Jurkat, Clone E6-1 (cell line): ENCODE data around the gene CASK. TPM values are rescaled to one million over a fixed set of nuclear protein-coding genes. Genes with fewer than 3 reads are reported as not detected.

Experiments
- DNase-seq: peaks from one replicate; pipeline ENCODE4 v3.0.0-alpha.2; 2011; ENCODE audit warnings: low read depth, low spot score
- H3K4me3 ChIP-seq: 2 replicates; pipeline ENCODE4 v1.5.1; 2011; ENCODE audit warnings: mild to moderate bottlenecking, low read length, control low read depth, moderate library complexity
- polyA plus RNA-seq: library from polyadenylated mRNA; unstranded; fragments of >200 nt; gene quantifications from one replicate; pipeline ENCODE4 v1.2.1, GENCODE V29; 2012; ENCODE audit warnings: missing spikeins; ENCODE audit not compliant: insufficient read length, insufficient read depth

The CASK gene, protein sequence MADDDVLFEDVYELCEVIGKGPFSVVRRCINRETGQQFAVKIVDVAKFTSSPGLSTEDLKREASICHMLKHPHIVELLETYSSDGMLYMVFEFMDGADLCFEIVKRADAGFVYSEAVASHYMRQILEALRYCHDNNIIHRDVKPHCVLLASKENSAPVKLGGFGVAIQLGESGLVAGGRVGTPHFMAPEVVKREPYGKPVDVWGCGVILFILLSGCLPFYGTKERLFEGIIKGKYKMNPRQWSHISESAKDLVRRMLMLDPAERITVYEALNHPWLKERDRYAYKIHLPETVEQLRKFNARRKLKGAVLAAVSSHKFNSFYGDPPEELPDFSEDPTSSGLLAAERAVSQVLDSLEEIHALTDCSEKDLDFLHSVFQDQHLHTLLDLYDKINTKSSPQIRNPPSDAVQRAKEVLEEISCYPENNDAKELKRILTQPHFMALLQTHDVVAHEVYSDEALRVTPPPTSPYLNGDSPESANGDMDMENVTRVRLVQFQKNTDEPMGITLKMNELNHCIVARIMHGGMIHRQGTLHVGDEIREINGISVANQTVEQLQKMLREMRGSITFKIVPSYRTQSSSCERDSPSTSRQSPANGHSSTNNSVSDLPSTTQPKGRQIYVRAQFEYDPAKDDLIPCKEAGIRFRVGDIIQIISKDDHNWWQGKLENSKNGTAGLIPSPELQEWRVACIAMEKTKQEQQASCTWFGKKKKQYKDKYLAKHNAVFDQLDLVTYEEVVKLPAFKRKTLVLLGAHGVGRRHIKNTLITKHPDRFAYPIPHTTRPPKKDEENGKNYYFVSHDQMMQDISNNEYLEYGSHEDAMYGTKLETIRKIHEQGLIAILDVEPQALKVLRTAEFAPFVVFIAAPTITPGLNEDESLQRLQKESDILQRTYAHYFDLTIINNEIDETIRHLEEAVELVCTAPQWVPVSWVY
- polyA plus RNA-seq = 13.4 TPM

DNA sequence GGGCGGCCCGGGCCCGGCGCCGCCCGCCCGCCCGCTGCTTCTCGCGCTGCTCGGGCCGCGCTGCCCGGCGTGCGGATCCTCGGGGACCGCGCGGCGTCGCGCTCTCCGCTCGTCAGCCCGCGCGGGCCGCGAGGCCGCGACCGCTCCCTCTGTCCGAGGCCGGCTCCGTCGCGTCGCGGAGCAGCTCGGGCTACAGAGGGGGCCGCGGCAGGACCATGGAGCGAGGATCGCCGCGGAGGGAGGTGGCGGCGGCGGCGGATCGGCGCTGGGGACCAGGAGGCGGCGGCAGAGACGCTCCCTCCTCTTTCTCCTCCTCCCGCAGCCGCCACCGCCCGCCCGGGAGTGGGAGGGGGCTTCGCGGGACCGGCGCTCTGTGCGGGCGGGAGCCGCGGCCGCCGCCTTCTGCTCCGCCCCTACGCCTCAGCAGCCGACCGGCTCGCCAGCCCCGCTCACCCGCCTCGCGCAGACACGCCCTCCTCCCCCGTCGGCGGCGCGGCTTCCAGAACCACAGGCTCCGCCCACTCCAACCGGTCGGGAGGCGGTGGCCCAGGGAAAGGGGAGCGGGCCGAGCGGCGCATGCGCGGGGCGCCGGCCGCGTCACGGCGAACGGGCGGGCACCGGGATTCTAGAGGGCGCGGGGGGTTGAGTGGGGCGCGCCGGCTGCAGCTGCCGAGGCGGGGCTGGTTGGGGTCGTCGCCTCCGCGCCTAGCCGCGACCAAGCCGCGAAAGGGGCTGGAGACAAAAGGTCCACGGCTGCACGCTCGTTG lies at the start of gene CASK:
Gene CASK (minus strand): TSS at position 344 of the 767 bp plus-strand sequence. CDS start 566 bp downstream, outside the sequence.
- peak; percentile 79 for DNase-seq

DNA sequence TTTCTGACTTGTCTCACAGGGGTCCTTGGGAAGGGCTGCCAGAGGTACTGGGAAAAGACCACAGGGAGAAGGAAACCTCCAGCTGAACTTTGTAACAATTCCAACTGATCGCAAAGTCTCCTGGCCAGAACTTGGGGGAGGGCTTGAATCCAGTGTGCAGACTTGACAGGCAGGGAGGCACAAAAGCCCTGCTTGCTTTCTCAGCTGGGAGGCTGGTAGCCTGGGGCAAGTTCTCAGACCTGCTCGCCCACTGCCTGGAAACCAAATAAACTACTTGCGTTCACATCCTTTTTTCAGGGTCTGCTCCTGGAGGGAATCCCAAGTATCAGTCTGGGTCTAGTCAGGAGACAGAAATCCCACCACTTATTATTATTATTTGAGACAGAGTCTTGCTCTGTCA lies 48.0 kb upstream of the CASK start:
- no peak for DNase-seq
- no peak overlapping the region for H3K4me3 ChIP-seq

More for the DNA sequence above, at the start of gene CASK:
- peak within 1 kb of the TSS; percentile 70 for H3K4me3 ChIP-seq

DNA sequence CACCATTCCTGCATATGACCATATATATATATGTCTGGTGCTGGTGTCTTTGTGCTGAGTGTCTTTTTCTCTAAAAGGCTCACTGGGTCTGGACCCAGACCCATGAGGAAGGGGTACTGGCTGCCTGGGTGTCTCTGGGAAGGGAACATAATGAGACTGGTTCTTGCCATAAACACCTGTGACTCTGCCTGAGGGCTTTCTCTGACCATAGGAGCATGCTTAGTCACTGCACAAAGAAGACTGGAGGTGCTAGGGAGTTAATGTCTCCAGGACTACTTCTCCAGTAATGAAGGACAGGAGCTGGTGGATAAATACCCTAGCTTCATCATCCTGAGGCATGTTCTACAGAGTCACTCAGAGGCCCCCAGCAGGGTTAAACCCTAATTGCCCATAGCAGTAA lies 47.1 kb upstream of the CASK start:
- no peak for DNase-seq
- H3K4me3 ChIP-seq = no peak overlapping the region

DNA sequence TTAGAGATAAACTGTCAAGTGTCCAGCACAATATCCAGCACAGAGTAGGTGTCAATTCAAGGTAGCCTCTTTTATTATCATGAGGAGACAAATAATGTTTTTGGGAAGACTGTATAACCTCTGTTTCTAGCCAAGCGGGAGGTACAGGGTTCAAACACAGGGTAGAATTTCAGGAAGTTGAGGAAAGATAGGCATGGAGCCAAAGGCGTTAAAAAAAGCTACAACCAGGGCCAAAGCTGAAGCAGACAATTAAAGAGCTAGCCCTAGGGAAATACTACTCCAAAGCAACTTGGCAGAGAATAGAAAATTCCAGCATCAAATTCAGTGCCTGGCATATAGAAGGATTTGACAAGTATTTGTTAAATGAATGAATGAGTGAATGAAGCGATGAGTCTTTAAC lies 40.0 kb upstream of the CASK start:
- no peak overlapping the region for H3K4me3 ChIP-seq
- no peak for DNase-seq

DNA sequence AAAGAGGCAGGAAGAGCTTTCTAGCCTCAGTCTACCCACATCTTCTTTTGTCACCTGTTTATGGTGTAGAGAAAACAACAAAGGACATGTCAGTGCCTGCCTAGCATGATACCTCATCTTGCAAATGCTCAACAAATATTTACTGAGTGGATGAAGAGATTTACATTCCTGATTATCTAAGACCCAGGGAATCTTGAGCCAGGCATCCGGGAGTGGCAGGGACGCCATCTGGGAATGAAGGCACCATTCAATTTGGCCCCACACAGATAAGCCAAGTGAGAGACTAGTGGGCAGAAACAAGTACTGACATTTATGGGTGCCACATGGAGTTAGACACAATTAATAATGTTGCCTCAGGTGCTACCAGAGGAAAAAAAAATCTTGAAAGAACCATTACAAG lies 36.8 kb upstream of the CASK start:
- DNase-seq = no peak
- no peak overlapping the region for H3K4me3 ChIP-seq

DNA sequence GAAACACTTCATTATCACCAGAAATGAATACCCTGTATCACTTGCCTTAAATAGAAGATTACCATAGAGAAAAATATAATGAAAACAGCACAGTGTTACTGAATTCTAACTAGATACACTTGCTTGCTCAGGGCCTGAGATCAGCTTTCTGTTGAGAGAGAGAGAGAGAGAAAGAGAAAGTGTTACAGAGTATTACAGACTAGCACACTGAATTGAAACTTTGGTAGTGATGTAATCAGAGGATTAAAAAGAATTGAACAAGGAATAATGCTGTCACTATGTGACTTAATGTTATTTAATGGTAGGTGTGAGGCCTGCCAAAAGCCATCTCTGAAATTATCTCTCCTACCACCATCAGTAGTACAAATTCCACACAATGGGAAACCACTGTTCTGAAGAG lies 35.5 kb upstream of the CASK start:
- H3K4me3 ChIP-seq = no peak overlapping the region
- DNase-seq = no peak

DNA sequence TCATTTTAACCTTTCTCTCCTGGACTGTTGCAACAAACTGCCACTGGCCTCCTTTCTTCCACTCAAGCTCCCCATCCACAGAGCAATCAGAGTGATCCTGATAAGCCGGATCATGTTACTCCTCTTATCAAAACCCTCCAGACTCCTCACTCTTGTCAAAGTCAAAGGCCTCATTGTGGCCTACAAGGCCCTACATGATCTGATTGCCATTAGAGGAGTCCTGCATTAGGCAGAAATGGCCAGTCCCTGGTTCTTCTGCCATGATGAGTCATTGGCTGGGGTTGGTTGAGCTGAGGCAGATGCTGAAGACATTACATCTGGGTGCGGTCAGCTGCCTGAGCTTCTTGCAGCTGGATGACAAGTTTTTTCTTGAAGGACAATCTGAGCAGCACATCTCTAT lies 32.7 kb upstream of the CASK start:
- DNase-seq = no peak
- no peak overlapping the region for H3K4me3 ChIP-seq

DNA sequence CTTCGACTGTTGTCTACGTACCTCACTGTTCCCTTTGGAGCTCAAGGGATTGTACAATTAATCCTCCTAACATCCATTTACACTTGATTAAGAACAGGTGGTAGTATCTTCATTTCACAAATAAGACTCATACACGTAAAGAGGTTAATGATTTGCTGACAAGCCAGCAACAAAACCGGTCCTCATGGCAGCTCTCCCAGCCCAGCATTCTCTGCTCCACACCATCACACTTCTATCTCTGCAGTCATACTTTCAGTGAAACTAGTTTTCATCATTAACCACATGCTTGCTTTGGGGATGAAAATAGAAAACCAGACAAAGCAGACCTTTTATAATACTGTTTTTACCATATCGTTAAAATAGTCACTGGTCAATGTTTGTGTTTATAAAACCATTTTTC lies 28.7 kb upstream of the CASK start:
- no peak for DNase-seq

DNA sequence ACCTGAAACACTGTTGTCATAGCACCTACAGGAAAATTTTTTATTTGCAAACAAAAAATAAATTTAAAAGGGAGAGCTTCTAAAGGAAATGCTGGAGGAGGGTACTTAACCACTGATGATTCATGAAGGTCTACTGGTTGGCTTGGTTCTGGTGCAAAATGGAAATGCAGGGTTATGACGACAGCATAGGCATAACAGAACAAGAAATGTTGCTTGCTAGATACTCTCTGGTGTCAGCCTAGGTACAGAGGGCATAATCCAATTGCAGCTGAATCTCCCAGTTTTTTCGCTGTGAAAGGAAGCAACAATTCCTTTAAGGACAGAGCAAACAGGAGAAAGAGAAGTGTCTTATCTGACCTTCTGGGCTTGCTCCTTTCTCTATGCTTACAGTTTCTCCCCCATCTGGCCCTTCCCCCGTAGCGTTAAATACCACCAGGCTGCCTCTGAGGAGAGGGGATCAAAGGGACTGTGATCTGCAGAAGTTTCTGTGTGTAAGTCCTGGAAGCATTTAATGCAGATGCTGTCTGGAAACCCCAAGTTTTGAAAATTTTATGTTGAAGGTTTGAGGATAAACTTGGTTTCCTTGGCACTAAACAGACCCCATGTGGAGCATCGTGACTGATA lies 23.7 kb upstream of the CASK start:
- no peak overlapping the region for H3K4me3 ChIP-seq
- no peak for DNase-seq

More for the DNA sequence above, 28.7 kb upstream of the CASK start:
- H3K4me3 ChIP-seq = no peak overlapping the region

DNA sequence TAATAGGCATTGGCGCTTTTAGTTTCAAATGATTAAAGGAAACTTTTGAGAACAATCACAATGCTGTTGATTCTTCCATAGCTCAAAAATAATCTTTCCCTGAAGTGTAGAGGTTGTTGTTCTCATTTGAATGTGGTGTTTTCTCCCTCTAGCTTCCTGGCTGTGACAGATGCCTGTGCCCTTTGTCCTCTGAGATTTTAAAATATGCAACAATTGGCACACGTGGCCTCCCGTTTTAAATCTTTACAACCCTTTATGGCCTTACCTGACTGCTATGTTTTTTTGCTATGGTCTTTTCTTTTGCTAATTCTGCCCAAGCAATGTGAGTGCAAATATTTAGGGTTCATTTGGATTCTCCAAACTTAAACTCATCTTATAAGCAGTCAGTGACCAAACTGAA lies 22.9 kb upstream of the CASK start:
- H3K4me3 ChIP-seq = no peak overlapping the region
- no peak for DNase-seq

DNA sequence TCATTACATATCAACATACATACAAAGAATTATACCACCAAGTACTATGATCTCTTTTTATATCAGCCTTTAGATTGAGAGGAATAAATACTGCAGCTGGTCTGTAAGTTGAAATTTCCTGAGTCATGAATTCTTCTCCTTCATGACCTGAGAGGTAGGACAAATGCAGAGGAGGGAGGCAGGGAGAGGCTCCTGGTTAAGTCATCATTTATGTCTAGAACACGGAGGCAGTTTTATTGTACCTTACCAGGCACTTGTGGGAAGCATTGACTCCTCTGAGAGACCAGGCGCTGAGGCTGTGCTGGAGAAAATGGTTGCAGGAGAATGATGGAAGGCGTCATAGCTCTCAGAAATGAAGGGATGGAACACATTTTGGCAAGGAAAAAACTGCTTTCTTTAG lies 12.5 kb upstream of the CASK start:
- no peak for DNase-seq
- H3K4me3 ChIP-seq = no peak overlapping the region

DNA sequence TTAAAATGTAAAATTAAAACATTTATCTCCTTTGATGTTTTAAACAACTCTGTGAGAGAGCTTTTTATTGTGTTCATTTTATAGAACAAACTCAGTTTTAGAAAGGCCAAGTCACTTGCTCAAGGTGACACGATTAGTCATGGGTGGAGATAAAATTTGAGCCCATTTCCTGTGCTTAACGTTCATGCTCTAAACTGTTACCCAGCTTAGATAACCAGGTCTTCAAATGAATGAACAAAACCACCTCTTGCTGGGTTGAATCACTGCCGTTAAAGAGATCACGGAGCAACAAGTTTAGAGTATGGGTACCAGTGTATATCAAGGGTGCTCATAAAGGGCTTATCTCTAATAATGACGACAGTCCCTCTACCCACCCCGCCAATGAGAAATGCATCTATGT lies 10.2 kb upstream of the CASK start:
- H3K4me3 ChIP-seq = no peak overlapping the region
- DNase-seq = no peak

DNA sequence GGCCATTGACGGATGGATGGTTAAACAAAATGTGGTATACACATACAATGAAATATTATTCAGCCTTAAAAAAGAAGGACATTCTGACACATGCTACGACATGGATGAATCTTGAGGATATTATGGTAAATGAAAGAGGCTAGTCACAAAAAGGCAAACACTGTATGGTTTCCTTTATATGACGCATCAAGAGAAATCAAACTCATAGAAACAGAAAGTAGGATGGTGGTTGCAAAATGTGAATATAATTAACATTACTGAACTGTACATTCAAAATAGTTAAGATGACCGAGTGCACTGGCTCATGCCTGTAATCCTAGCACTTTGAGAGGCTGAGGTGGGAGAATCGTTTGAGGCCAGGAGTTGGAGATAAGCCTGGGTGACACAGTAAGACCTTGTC lies 9.5 kb upstream of the CASK start:
- no peak for DNase-seq
- no peak overlapping the region for H3K4me3 ChIP-seq

DNA sequence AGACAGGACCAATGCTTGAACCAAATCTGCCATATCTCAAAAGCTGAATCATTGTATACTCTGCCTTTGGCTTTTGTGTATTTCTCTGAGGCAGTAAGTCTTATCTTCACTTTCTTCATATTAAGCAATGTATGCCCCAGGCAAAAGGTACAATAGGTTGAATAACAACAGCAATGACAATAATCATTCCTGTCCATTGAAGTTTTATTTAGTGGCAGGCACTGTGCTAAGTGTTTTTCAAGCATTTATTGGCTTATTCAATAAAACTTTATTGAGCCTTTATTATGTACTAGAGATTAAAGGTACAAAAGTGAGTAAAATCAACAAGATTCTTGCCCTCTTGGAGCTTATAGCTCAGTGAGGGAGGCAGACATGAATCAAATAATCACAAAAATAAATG lies 8.2 kb upstream of the CASK start:
- DNase-seq = no peak
- no peak overlapping the region for H3K4me3 ChIP-seq

DNA sequence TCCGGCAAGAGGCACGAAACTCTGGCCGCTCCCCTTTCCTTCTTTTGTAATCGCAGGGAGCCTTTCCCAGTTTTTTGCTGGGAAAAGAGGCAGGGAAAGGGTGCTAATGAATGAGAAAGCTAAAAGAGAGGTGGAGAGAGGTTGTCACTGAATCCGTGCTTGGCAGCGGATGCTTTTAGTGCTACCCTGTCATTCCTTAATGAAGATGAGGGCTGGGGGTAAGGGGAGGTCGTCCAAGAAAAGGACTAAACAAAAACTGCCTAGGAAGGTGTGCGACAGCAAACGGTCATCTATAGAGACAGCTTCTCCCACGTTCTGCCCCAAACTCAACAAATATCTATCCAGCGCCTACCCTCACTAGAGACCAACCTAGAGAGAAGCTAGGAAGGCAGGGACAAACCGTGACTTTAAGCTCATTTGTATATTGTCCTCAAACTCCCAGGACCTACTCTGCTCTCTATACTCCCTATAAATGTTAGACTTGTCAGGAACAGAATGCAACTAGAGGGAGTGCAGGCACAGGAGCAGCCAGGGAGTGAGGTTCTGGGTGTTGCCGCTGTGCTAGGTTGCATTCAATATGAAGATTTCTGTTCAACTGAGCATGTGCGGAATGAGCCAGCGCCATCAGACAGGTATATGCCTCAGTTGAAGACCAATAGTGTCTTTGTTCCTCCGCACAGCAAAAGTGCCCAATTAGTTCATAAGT lies 777 bp upstream of the CASK start:
- DNase-seq = peak; percentile 61
- H3K4me3 ChIP-seq = peak overlapping the region; percentile 70

DNA sequence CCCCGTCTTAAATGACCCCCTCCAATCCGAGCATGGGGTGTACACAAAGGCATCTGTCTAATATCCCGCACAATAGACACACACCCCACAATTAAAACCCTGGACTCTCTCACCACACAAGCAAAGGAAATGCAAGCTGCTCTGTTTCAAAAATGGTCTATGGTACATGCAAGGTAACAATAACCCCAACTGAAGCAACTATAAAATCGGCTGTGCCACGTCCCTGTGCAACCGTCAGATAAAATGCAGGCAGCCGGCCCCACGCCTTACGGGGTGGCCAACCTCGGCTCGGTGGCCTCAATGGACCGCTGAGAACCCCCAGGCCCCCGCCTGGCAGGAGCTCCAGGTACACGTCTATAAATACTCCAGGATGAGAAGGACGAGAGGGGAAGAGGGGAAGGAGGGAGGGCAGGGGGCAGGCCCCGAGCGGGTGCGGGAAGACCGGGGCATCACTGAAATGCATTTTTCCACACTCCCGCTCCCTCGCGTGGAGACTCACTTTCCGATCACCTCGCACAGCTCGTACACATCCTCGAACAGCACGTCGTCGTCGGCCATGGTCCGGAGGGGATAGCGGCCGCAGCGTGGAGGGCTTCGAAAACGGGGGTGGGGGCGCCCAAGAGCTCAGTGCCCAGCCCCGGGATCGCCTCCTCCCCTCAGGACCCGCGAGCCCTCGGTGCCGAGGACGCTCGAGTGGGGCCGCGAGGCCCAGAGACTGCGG lies 763 bp downstream of the CASK start:
- H3K4me3 ChIP-seq = peak overlapping the region; percentile 64
- no peak for DNase-seq

DNA sequence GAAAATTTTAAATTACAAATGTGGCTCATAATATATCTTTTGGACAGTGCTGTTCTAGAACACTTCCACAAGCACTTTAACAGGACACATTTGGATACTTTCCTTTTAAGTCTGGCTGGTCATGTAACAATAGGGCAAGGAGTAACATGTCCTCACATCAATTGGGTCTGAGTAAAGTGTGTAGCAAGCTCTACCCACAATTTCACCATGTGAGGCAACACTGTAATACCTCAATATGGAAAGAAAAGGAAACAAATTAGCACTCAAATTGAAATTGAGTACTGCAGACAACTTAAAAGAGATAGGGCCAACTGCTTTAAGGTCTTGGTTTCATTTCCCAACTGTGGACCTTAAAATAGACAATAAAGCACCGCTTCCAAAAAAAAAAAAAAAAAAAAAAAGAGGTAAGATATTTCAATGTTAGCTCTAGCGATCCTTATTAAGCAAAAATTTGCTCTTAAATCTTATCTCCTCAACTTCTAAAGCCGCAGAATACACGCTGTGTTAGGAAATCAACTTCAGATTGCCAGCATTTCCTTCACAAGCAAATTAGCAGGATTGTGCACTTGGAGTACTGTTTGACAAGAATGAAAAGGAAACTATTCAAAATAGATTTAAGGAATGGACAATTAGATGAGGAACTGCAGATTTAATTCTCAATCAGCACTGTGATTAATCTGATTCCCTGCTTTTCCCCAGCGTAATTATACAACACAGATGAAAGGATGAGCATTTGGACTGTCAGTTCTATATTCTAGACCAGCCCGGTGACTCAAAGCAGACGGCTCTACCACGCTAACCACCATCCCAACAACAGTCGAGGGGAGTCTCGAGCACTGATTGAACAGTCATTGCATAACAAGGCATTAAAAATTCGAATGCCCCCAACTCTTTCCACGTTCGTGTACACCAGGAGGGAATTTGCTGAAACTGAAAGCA lies 1.6 kb downstream of the CASK start:
- no peak for DNase-seq
- H3K4me3 ChIP-seq = peak overlapping the region; percentile 64
